ENCODE results near the gene SSTR3. TPM values are rescaled to one million over a fixed set of nuclear protein-coding genes. Genes with fewer than 3 reads are reported as not detected.

The SSTR3 gene
- total and polyA plus RNA-seq, 2 of the 4 experiments (the other 2 are of a cell fraction), result under 0.01 to 0.07 TPM

DNA sequence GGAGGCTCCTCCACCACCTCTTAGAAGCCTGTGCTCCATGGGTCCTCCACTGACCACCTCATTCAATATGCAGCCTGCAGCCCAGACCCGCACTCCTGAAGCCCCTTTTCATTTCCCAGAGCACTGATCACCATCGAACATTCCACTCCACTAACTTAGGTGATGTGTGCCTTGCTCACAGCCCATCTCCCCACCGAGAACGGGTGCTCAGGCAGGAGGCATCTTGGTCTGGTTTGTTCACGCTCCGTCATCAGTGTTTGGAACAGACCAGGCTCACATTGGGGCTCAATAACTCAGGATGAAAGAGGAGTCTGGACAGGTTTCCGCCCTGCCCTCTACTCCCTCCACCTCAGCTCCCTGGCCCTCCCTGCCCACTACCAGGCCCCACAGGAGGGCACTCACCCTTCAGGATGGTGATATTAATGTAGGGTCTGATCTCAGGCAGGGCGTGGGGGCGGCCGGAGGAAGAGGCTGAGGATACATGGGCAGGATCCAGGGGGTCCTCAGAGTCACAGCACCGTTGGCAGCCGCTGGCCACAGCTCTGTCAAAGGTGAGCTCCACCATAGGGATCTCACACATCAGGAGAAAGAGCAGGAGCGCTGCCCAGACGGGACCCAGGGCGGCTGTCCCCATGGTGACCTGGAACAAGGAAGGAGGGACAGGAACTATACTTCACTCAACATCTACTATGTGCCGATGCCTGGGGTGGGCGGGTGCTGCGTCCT lies 27.3 kb downstream of the SSTR3 start:
- no peak overlapping the region for H3K9ac ChIP-seq (ENCODE audit: low read depth, low read length)
- H3K36me3 ChIP-seq (ENCODE audit: control insufficient read depth, insufficient read depth, low read length), result peaks cover 10% of the 10 kb centered on the region; the same call in 1 of the 2 replicates
- peaks cover 18% of the 10 kb centered on the region for H3K4me1 ChIP-seq (ENCODE audit: control insufficient read depth, insufficient read depth, low read length)
- H2AK5ac ChIP-seq (ENCODE audit: low read depth, low read length), result no peak overlapping the region
- peaks cover 8% of the 10 kb centered on the region for H3K9me1 ChIP-seq (ENCODE audit: insufficient read depth, low read length)
- intact Hi-C loops (cut with micrococcal nuclease), result no loop called here
- no peak overlapping the region for H4K8ac ChIP-seq (ENCODE audit: low read depth in 2 of 2, low read length in 2 of 2)
- H2AK9ac ChIP-seq (replicated peaks; ENCODE audit: low read depth, low read length, poor library complexity), result no peak overlapping the region
- H2BK15ac ChIP-seq (ENCODE audit: low read depth, low read length), result no peak overlapping the region
- no TSS peak for BruUV-seq (replicated peaks)
- no peak for ATAC-seq (ENCODE audit: low read depth)
- ChIA-PET POLR2A (ENCODE audit: unreplicated experiment) (no interaction called here), CTCF (no interaction called here)
- no peak overlapping the region for H3K56ac ChIP-seq (ENCODE audit: extremely low read depth, insufficient read depth, low read length)
- H4K91ac ChIP-seq (ENCODE audit: insufficient read depth, low read depth, low read length), result no peak overlapping the region
- WGBS, 2 experiments (ENCODE audit: extremely low coverage in 2 of 2, insufficient read length in 1 of 2), result 90% methylated on average over 5 of the region's 18 CpGs; no CpG with 5 or more reads in 1 of the 2 experiments
- no peak overlapping the region for H3K23ac ChIP-seq (ENCODE audit: low read depth, low read length)
- H3K4me2 ChIP-seq (ENCODE audit: low read depth, low read length), result no peak overlapping the region
- no peak overlapping the region for H3K4me3 ChIP-seq (ENCODE audit: insufficient read depth, low read depth, low read length)
- no peaks in the 10 kb centered on the region for H3K27me3 ChIP-seq (ENCODE audit: control insufficient read depth, insufficient read depth, low read length)
- no peak overlapping the region for H4K5ac ChIP-seq (ENCODE audit: low read depth, low read length)
- no peak for TF ChIP-seq MAFK (IDR thresholded peaks at IDR 0.05; ENCODE audit: low read depth, low read length)
- TF ChIP-seq MAZ (IDR thresholded peaks at IDR 0.05; ENCODE audit: borderline replicate concordance, low read depth, low read length), result no peak
- no peak overlapping the region for H3K18ac ChIP-seq (ENCODE audit: low read depth, low read length)
- in situ Hi-C loops (cut with MboI; ENCODE audit: low sequenced_read_pairs), result no loop called here
- H3K27ac ChIP-seq (ENCODE audit: insufficient read depth, low read length), result no peak overlapping the region
- no peak overlapping the region for H2BK5ac ChIP-seq (ENCODE audit: low read depth, low read length, poor library complexity, severe bottlenecking)
- H3K4ac ChIP-seq (ENCODE audit: low read depth, low read length), result no peak overlapping the region
- H3K9me3 ChIP-seq (ENCODE audit: control insufficient read depth, insufficient read depth, low read length), result no peaks in the 10 kb centered on the region
- H2BK20ac ChIP-seq (ENCODE audit: low read depth, low read length), result no peak overlapping the region
- peaks cover 0 to 21% of the 10 kb centered on the region in 2 experiments; a peak in 3 of 4 replicates for H3K79me1 ChIP-seq (ENCODE audit: low read depth in 1 of 2, low read length in 2 of 2)
- dilution Hi-C loops (cut with HindIII; ENCODE audit: low sequenced_read_pairs, unreplicated experiment), result no loop called here
- no peak for DNase-seq
- no peak overlapping the region for H3K14ac ChIP-seq (replicated peaks; ENCODE audit: low read depth, low read length)
- H2BK120ac ChIP-seq (ENCODE audit: low read depth, low read length), result no peak overlapping the region
- H4K20me1 ChIP-seq (ENCODE audit: insufficient read depth, low read length), result no peaks in the 10 kb centered on the region
- H2AFZ ChIP-seq (replicated peaks; ENCODE audit: low read length, poor library complexity), result no peak overlapping the region
